DOHH2 (cell line): Measurements from ENCODE around the gene IPO9.

Experiments used
- H3F3A ChIP-seq: fragments of 200-600 bp; sonication (generic), shearing (Covaris generic); 2 replicates; pipeline ENCODE4 v1.6.0; 2016; ENCODE audit warnings: antibody characterized with exemption, mild to moderate bottlenecking; ENCODE audit not compliant: control insufficient read depth, insufficient read depth
- H3K27ac ChIP-seq: fragments of 200-600 bp; sonication (generic); 2 replicates; pipeline ENCODE4 v1.5.1; 2014; ENCODE audit warnings: low read depth, mild to moderate bottlenecking, low read length, moderate library complexity
- H3K27me3 ChIP-seq: fragments of 200-600 bp; sonication (generic); 2 replicates; pipeline ENCODE4 v1.6.1; 2014; ENCODE audit warnings: mild to moderate bottlenecking, low read length, mixed read lengths; ENCODE audit not compliant: control insufficient read depth
- H3K36me3 ChIP-seq: fragments of 200-600 bp; sonication (generic); 2 replicates; pipeline ENCODE4 v1.6.1; 2014; ENCODE audit warnings: mild to moderate bottlenecking, low read length, moderate library complexity, mixed read lengths; ENCODE audit not compliant: control insufficient read depth
- H3K4me1 ChIP-seq: fragments of 200-600 bp; sonication (generic); 2 replicates; pipeline ENCODE4 v1.6.1; 2014; ENCODE audit warnings: mild to moderate bottlenecking, low read length, mixed read lengths; ENCODE audit not compliant: control insufficient read depth
- H3K4me2 ChIP-seq: fragments of 200-600 bp; sonication (generic); 2 replicates; pipeline ENCODE4 v1.6.0; 2014; ENCODE audit warnings: mild to moderate bottlenecking, low read length, moderate library complexity
- H3K4me3 ChIP-seq: fragments of 200-600 bp; sonication (generic); 2 replicates; pipeline ENCODE4 v1.5.1; 2014; ENCODE audit warnings: mild to moderate bottlenecking, low read length, mixed read lengths
- H3K79me2 ChIP-seq: fragments of 200-600 bp; sonication (generic); 2 replicates; pipeline ENCODE4 v1.6.1; 2014; ENCODE audit warnings: mild to moderate bottlenecking, low read length, mixed read lengths; ENCODE audit not compliant: control insufficient read depth
- H3K9me2 ChIP-seq: fragments of 200-600 bp; sonication (generic); replicated peaks from 2 replicates; pipeline ENCODE4 v1.6.1; 2014; ENCODE audit warnings: mild to moderate bottlenecking, low read length, mixed read lengths; ENCODE audit not compliant: control insufficient read depth
- H3K9me3 ChIP-seq: fragments of 200-600 bp; sonication (generic); 2 replicates; pipeline ENCODE4 v1.6.1; 2014; ENCODE audit warnings: antibody characterized with exemption, low read length, mixed read lengths; ENCODE audit not compliant: control insufficient read depth, insufficient read depth
- H4K20me1 ChIP-seq: fragments of 200-600 bp; sonication (generic); 2 replicates; pipeline ENCODE4 v1.6.0; 2014; ENCODE audit warnings: low read depth, mild to moderate bottlenecking, antibody characterized with exemption, low read length, moderate library complexity; ENCODE audit not compliant: control insufficient read depth, insufficient read depth
- CTCF ChIP-seq: fragments of 200-600 bp; sonication (generic); IDR thresholded peaks from one replicate; pipeline ENCODE4 v1.5.1; 2014; ENCODE audit warnings: antibody characterized with exemption, mild to moderate bottlenecking, low read depth, low read length; ENCODE audit not compliant: poor library complexity, severe bottlenecking
- EZH2phosphoT487 ChIP-seq: fragments of 200-600 bp; sonication (generic); IDR thresholded peaks from 2 replicates; pipeline ENCODE4 v1.6.1; 2017; ENCODE audit warnings: borderline replicate concordance, mild to moderate bottlenecking, antibody characterized with exemption, low read length, moderate library complexity, mixed read lengths

The IPO9 gene

GRCh38 chr1:201904579-201904978 lies 75.6 kb downstream of the IPO9 start:
- no peak overlapping the region for H3K4me3 ChIP-seq
- H3K4me2 ChIP-seq = no peak overlapping the region
- H3K27ac ChIP-seq = no peak overlapping the region
- peaks cover 1% of the 10 kb centered on the region; the same call in 1 of the 2 replicates for H3K27me3 ChIP-seq
- no peaks in the 10 kb centered on the region for H4K20me1 ChIP-seq
- H3F3A ChIP-seq = no peaks in the 10 kb centered on the region
- TF ChIP-seq CTCF (no peak), EZH2phosphoT487 (no peak)
- H3K9me3 ChIP-seq = no peaks in the 10 kb centered on the region
- no peaks in the 10 kb centered on the region for H3K9me2 ChIP-seq
- H3K4me1 ChIP-seq = no peaks in the 10 kb centered on the region
- no peaks in the 10 kb centered on the region for H3K79me2 ChIP-seq
- no peaks in the 10 kb centered on the region for H3K36me3 ChIP-seq

GRCh38 chr1:201905234-201905890 lies 76.4 kb downstream of the IPO9 start:
- peaks cover 5% of the 10 kb centered on the region; the same call in 1 of the 2 replicates for H3K27me3 ChIP-seq
- H3K4me2 ChIP-seq = no peak overlapping the region
- H3K9me2 ChIP-seq = no peaks in the 10 kb centered on the region
- H3K4me1 ChIP-seq = no peaks in the 10 kb centered on the region
- TF ChIP-seq CTCF (no peak), EZH2phosphoT487 (no peak)
- no peaks in the 10 kb centered on the region for H4K20me1 ChIP-seq
- H3F3A ChIP-seq = no peaks in the 10 kb centered on the region
- no peaks in the 10 kb centered on the region for H3K9me3 ChIP-seq
- H3K79me2 ChIP-seq = no peaks in the 10 kb centered on the region
- H3K4me3 ChIP-seq = no peak overlapping the region
- H3K36me3 ChIP-seq = no peaks in the 10 kb centered on the region
- no peak overlapping the region for H3K27ac ChIP-seq

DNA sequence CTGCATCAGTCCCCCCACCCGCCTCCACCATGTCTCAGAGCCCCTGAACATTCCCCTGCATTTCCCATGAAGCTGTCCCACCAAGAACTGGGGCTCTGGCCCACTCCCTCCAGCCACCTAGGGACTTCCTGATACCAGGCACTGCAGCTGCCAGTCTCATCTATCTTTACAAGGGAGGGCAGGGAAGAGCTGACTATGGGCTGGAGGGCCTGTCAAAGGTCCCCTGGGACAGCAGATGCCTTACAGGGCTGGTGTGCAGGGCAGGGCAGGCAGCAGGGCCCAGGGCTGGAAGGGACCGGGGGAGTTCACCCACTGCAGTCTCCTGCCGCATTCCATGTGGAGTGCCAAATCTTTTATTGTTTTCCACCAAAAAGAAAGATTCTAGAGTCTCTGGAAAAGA lies 77.4 kb downstream of the IPO9 start:
- H3K27ac ChIP-seq = no peak overlapping the region
- H4K20me1 ChIP-seq = no peaks in the 10 kb centered on the region
- TF ChIP-seq EZH2phosphoT487 (no peak), CTCF (no peak)
- H3K79me2 ChIP-seq = no peaks in the 10 kb centered on the region
- no peaks in the 10 kb centered on the region for H3K36me3 ChIP-seq
- no peak overlapping the region for H3K4me2 ChIP-seq
- no peaks in the 10 kb centered on the region for H3K9me2 ChIP-seq
- H3K4me3 ChIP-seq = no peak overlapping the region
- no peaks in the 10 kb centered on the region for H3F3A ChIP-seq
- no peaks in the 10 kb centered on the region for H3K4me1 ChIP-seq
- no peaks in the 10 kb centered on the region for H3K9me3 ChIP-seq
- peaks cover 5% of the 10 kb centered on the region; the same call in 1 of the 2 replicates for H3K27me3 ChIP-seq
